Pancreas (tissue), 10 donors: ENCODE data around the gene PDE6A. TPM values are rescaled to one million over a fixed set of nuclear protein-coding genes. Genes with fewer than 3 reads are reported as not detected.

Experiments used
- ATAC-seq, 4 donors: fragments of 200-7000 bp; cut with Tn5 transposase; one replicate each; pipeline versions ENCODE4 v1.8.0 to v1.9.1; 2020; ENCODE audit warnings: mild to moderate bottlenecking in 4 of 4, moderate library complexity in 4 of 4
- DNase-seq, 6 donors: peaks; one replicate each; pipeline ENCODE4 v3.0.0-alpha.2; 2020
- FAIRE-seq: peaks from 2 replicates; lab custom pipeline; 2012; peaks lifted over from hg19 to GRCh38; lab: Jason Lieb, UNC
- H3K27ac ChIP-seq, 4 donors: fragments of 200-600 bp; sonication (generic); 1 replicate in 3 of 4; 2 replicates in 1 of 4; pipeline versions ENCODE4 v1.5.0 to v1.8.0; 2020
- H3K27me3 ChIP-seq, 4 donors: fragments of 200-600 bp; one replicate each; pipeline ENCODE4 v1.8.0; 2021
- H3K36me3 ChIP-seq, 3 donors: fragments of 200-600 bp; sonication (generic) in 1 of 3; one replicate each; pipeline versions ENCODE4 v1.5.0 to v1.8.0; 2020 to 2021
- H3K4me1 ChIP-seq, 3 donors: fragments of 200-600 bp; one replicate each; pipeline ENCODE4 v1.8.0; 2021
- H3K4me3 ChIP-seq, 4 donors: fragments of 200-600 bp; sonication (generic) in 2 of 4; one replicate each; pipeline versions ENCODE4 v1.5.0 to v1.8.0; 2020 to 2021
- H3K9me3 ChIP-seq, 4 donors: fragments of 200-600 bp; one replicate each; pipeline ENCODE4 v1.8.0; 2021
- CTCF ChIP-seq, 4 donors: fragments of 200-600 bp; sonication (generic) in 3 of 4; IDR thresholded peaks; one replicate each; pipeline versions ENCODE4 v1.5.0 to v1.8.0; 2021; ENCODE audit warnings: antibody characterized with exemption in 4 of 4
- WGBS, 2 donors: extraction: QIAGEN DNeasy Blood & Tissue Kit; methylation state at CpG; one replicate each; pipeline ENCODE4 v1.1.7; 2013; 5-methylcytosine and 5-hydroxymethylcytosine counted together
- intact Hi-C, 3 donors: fragments of 100-400 bp; cut with DNase I; formaldehyde crosslinking; loops; one replicate each; pipeline versions ENCODE4 v1.11.1 to v1.14.2; 2022
- polyA plus RNA-seq, 2 donors: library from polyadenylated mRNA; stranded (reverse); fragments of 200-250 nt; gene quantifications; one replicate each; pipeline ENCODE4 v1.2.3, GENCODE V29; 2013
- total RNA-seq, 6 donors: library from RNA; stranded (reverse); fragmentation: NEBNext Ultra II Directional in 4 of 6; extraction: Animal tissue kit (Norgen Biotek cat#: 25700) in 4 of 6; gene quantifications; one replicate each; pipeline versions ENCODE4 v1.2.1 to v1.2.4, GENCODE V29; 2021 to 2023
- donor health status: healthy with polysubstance abuse.
- donor health status: DM: no; HTN: no; CAD: no; lungs with moderate emphysema.
- donor health status: DM: no; HTN: no; CAD: no.
- donor health status: control.
- donor health status: control.
- donor health status: Bipolar disorder and iron deficiency.
- donor health status: DM: yes; HTN: yes; CAD: no.
- donor health status: DM: no; HTN: no; CAD: no.
- donor health status: DM: no; HTN: no; CAD: no.
- donor health status: DM: yes; HTN: yes; CAD: no.

The PDE6A gene
- total and polyA plus RNA-seq, 8 donors, result not detected

- intact Hi-C loops, result no loop called here
- H3K4me3 ChIP-seq, result no peak overlapping the region
- no peak for ATAC-seq
- H3K4me1 ChIP-seq, result no peaks in the 10 kb centered on the region
- 71 to 94% methylated on average over 1 of the region's 1 CpG for WGBS, 2 donors
- no peaks in the 10 kb centered on the region for H3K36me3 ChIP-seq
- TF ChIP-seq CTCF (IDR thresholded peaks at IDR 0.05), result no peak
- H3K9me3 ChIP-seq, result no peaks in the 10 kb centered on the region
- FAIRE-seq, result no peak
- no peak for DNase-seq
- H3K27me3 ChIP-seq, result no peaks in the 10 kb centered on the region
- no peak overlapping the region for H3K27ac ChIP-seq
Observed at GRCh38 chr5:149911031-149911430, 33.6 kb downstream of the PDE6A start.

GRCh38 chr5:149907828-149908227, 36.8 kb downstream of the PDE6A start:
- no peak for ATAC-seq
- H3K36me3 ChIP-seq, result no peaks in the 10 kb centered on the region
- intact Hi-C loops, result no loop called here
- TF ChIP-seq CTCF (IDR thresholded peaks at IDR 0.05), result no peak
- FAIRE-seq, result no peak
- H3K4me1 ChIP-seq, result no peaks in the 10 kb centered on the region
- DNase-seq, result no peak
- no peak overlapping the region for H3K4me3 ChIP-seq
- 67 to 80% methylated on average over 3 of the region's 3 CpGs for WGBS, 2 donors
- no peak overlapping the region for H3K27ac ChIP-seq
- no peaks in the 10 kb centered on the region for H3K9me3 ChIP-seq
- no peaks in the 10 kb centered on the region for H3K27me3 ChIP-seq

- intact Hi-C loops, result no loop called here
- no peak for ATAC-seq
Observed at GRCh38 chr5:149904977-149905376, 39.6 kb downstream of the PDE6A start.

GRCh38 chr5:149904293-149904886, 40.2 kb downstream of the PDE6A start:
- WGBS, 2 donors, result 36 to 42% methylated on average over 4 of the region's 4 CpGs
- TF ChIP-seq CTCF (IDR thresholded peaks at IDR 0.05), result no peak
- Histone ChIP-seq H3K27me3 (no peaks in the 10 kb centered on the region), H3K4me3 (no peak overlapping the region), H3K9me3 (no peaks in the 10 kb centered on the region), H3K27ac (no peak overlapping the region), H3K36me3 (no peaks in the 10 kb centered on the region), H3K4me1 (no peaks in the 10 kb centered on the region)
- no peak for DNase-seq
- intact Hi-C loops, result no loop called here
- ATAC-seq, result no peak
- FAIRE-seq, result no peak

More at GRCh38 chr5:149904977-149905376, 39.6 kb downstream of the PDE6A start:
- no peak overlapping the region for H3K4me3 ChIP-seq
- no peaks in the 10 kb centered on the region for H3K27me3 ChIP-seq
- DNase-seq (no peak), FAIRE-seq (no peak)
- H3K36me3 ChIP-seq, result no peaks in the 10 kb centered on the region
- no peaks in the 10 kb centered on the region for H3K4me1 ChIP-seq
- no peak for TF ChIP-seq CTCF (IDR thresholded peaks at IDR 0.05)
- no peaks in the 10 kb centered on the region for H3K9me3 ChIP-seq
- no peak overlapping the region for H3K27ac ChIP-seq

- FAIRE-seq (no peak), ATAC-seq (no peak), DNase-seq (no peak)
- Histone ChIP-seq H3K36me3 (no peaks in the 10 kb centered on the region), H3K9me3 (no peaks in the 10 kb centered on the region), H3K4me3 (no peak overlapping the region), H3K4me1 (no peaks in the 10 kb centered on the region), H3K27me3 (no peaks in the 10 kb centered on the region), H3K27ac (no peak overlapping the region)
- WGBS, 2 donors, result 94 to 95% methylated on average over 2 of the region's 2 CpGs
- intact Hi-C loops, result no loop called here
- TF ChIP-seq CTCF (IDR thresholded peaks at IDR 0.05), result no peak
Observed at GRCh38 chr5:149903404-149903803, 41.2 kb downstream of the PDE6A start.
